SH-SY5Y (cell line): ENCODE measurements around the gene SPAG17.

Experiments
- GATA2 ChIP-seq: IDR thresholded peaks from 2 replicates; pipeline ENCODE4 v1.6.1; 2011; ENCODE audit warnings: mild to moderate bottlenecking, low read depth, low read length
- GATA3 ChIP-seq: IDR thresholded peaks from 2 replicates; pipeline ENCODE4 v1.6.1; 2011; ENCODE audit warnings: low read depth, mild to moderate bottlenecking, low read length, moderate library complexity

SPAG17 gene

GRCh38 chr1:118185084-118185832 lies at the start of gene SPAG17:
Gene SPAG17, minus strand, starts transcription at chr1:118185228. Its CDS starts 71 bp downstream, at chr1:118185157.
- TF ChIP-seq GATA2, result no peak
- no peak for TF ChIP-seq GATA3

- TF ChIP-seq GATA2 (no peak), GATA3 (no peak)
These were observed 40.4 kb upstream of the SPAG17 start for GRCh38 chr1:118225471-118225870.

- TF ChIP-seq GATA2 (no peak), GATA3 (no peak)
These were observed 38.4 kb upstream of the SPAG17 start for GRCh38 chr1:118223426-118223825.

GRCh38 chr1:118219438-118219837 lies 34.4 kb upstream of the SPAG17 start:
- no peak for TF ChIP-seq GATA2
- TF ChIP-seq GATA3, result no peak

- TF ChIP-seq GATA2 (no peak), GATA3 (no peak)
These were observed 32.3 kb upstream of the SPAG17 start for GRCh38 chr1:118217141-118217838.

- TF ChIP-seq GATA2 (no peak), GATA3 (no peak)
These were observed 29.8 kb upstream of the SPAG17 start for GRCh38 chr1:118214866-118215265.

GRCh38 chr1:118210723-118211110 lies 25.7 kb upstream of the SPAG17 start:
- no peak for TF ChIP-seq GATA2
- no peak for TF ChIP-seq GATA3

- TF ChIP-seq GATA2, result no peak
- TF ChIP-seq GATA3, result no peak
These were observed 25.2 kb upstream of the SPAG17 start for GRCh38 chr1:118210051-118210722.

- TF ChIP-seq GATA2, result no peak
- TF ChIP-seq GATA3, result no peak
These were observed 24.6 kb upstream of the SPAG17 start for GRCh38 chr1:118209648-118210047.

- no peak for TF ChIP-seq GATA2
- TF ChIP-seq GATA3, result no peak
These were observed 21.9 kb upstream of the SPAG17 start for GRCh38 chr1:118206966-118207365.

GRCh38 chr1:118204648-118205047 lies 19.6 kb upstream of the SPAG17 start:
- TF ChIP-seq GATA3 (no peak), GATA2 (no peak)

- TF ChIP-seq GATA2 (no peak), GATA3 (no peak)
These were observed 19.1 kb upstream of the SPAG17 start for GRCh38 chr1:118204105-118204504.

GRCh38 chr1:118202076-118202608 lies 17.1 kb upstream of the SPAG17 start:
- TF ChIP-seq GATA2, result no peak
- no peak for TF ChIP-seq GATA3

- TF ChIP-seq GATA3 (no peak), GATA2 (no peak)
These were observed 16.5 kb upstream of the SPAG17 start for GRCh38 chr1:118201524-118201923.
